Cerebellar cortex (tissue), 1 donor: ENCODE measurements around the gene SYNE3.

Source experiments
- DNase-seq: peaks from one replicate; pipeline ENCODE4 v3.0.0-alpha.2; 2015; ENCODE audit warnings: low spot score

SYNE3 gene

GRCh38 chr14:95540236-95540855 lies 23.9 kb upstream of the SYNE3 start:
- no peak for DNase-seq

- DNase-seq, result no peak
Measured at GRCh38 chr14:95538801-95539509, 22.5 kb upstream of the SYNE3 start.

GRCh38 chr14:95537298-95538089 lies 21.0 kb upstream of the SYNE3 start:
- DNase-seq, result no peak

- no peak for DNase-seq
Measured at GRCh38 chr14:95536671-95537070, 20.2 kb upstream of the SYNE3 start.

- DNase-seq, result no peak
Measured at GRCh38 chr14:95536036-95536593, 19.7 kb upstream of the SYNE3 start.

GRCh38 chr14:95535226-95536021 lies 19.0 kb upstream of the SYNE3 start:
- no peak for DNase-seq

GRCh38 chr14:95534299-95535225 lies 18.1 kb upstream of the SYNE3 start, which contains the start of gene GLRX5:
Gene GLRX5, plus strand, starts transcription at chr14:95535050. Its CDS starts 40 bp downstream, at chr14:95535090.
- peak; percentile 100 for DNase-seq

- DNase-seq, result no peak
Measured at GRCh38 chr14:95533822-95534221, 17.4 kb upstream of the SYNE3 start.

GRCh38 chr14:95533391-95533821 lies 17.0 kb upstream of the SYNE3 start:
- DNase-seq, result no peak

GRCh38 chr14:95531969-95532368 lies 15.5 kb upstream of the SYNE3 start:
- DNase-seq, result no peak

- DNase-seq, result no peak
Measured at GRCh38 chr14:95531473-95531872, 15.0 kb upstream of the SYNE3 start.

GRCh38 chr14:95530473-95531276 lies 14.2 kb upstream of the SYNE3 start:
- DNase-seq, result no peak

- no peak for DNase-seq
Measured at GRCh38 chr14:95529216-95529615, 12.8 kb upstream of the SYNE3 start.

- DNase-seq, result peak; percentile 52
Measured at GRCh38 chr14:95527387-95528002, 11.0 kb upstream of the SYNE3 start.

GRCh38 chr14:95526483-95527386 lies 10.3 kb upstream of the SYNE3 start:
- no peak for DNase-seq

- no peak for DNase-seq
Measured at GRCh38 chr14:95525999-95526398, 9.5 kb upstream of the SYNE3 start.

GRCh38 chr14:95524706-95525512 lies 8.5 kb upstream of the SYNE3 start:
- DNase-seq, result no peak
